GM12878 (cell line): ENCODE measurements around the gene RPL37. TPM values are rescaled to one million over a fixed set of nuclear protein-coding genes. Genes with fewer than 3 reads are reported as not detected.
A peak's percentile ranks its signal among the peaks of the same experiment; 100 is the strongest.

Experiments
- ATAC-seq: fragments of 200-7000 bp; cut with Tn5 transposase; 3 replicates; pipeline ENCODE4 v1.9.1; 2020; ENCODE audit warnings: mild to moderate bottlenecking, moderate library complexity
- BruUV-seq: library from RNA; stranded (reverse); fragments of 400-500 nt; replicated peaks from 2 replicates; lab custom pipeline; 2021; lab: Mats Ljungman, UMichigan
- CTCF ChIA-PET: fragments of 300-600 bp; sonication (Branson Sonifier 250); formaldehyde crosslinking; extraction: SDS; loops from one replicate; lab custom pipeline; 2021; ENCODE audit warnings: inconsistent platforms; lab: Yijun Ruan, JAX
- POLR2A ChIA-PET: fragments of 350-600 bp; formaldehyde crosslinking; extraction: SDS; loops from one replicate; lab custom pipeline; 2021; ENCODE audit warnings: inconsistent platforms; lab: Charles Lee
- RAD21 ChIA-PET: fragments of 300-600 bp; sonication (Branson Sonifier 250); formaldehyde crosslinking; loops from one replicate; lab custom pipeline; 2023; ENCODE audit warnings: antibody characterized with exemption; ENCODE audit not compliant: unreplicated experiment; lab: Charles Lee
- SMC1A ChIA-PET: fragments of 300-600 bp; sonication (Branson Sonifier 250); formaldehyde crosslinking; loops from one replicate; lab custom pipeline; 2023; ENCODE audit not compliant: unreplicated experiment, uncharacterized antibody; lab: Charles Lee
- DNase-seq: peaks from one replicate; pipeline ENCODE4 v3.0.0-alpha.2; 2011; ENCODE audit warnings: low read depth, low spot score
- FAIRE-seq: peaks from 3 replicates; lab custom pipeline; 2011; peaks lifted over from hg19 to GRCh38; lab: Jason Lieb, UNC
- H2AFZ ChIP-seq: 2 replicates; pipeline ENCODE4 v1.6.0; 2011; ENCODE audit warnings: low read depth, low read length, control low read depth; ENCODE audit not compliant: control insufficient read depth
- H3K27ac ChIP-seq: 2 replicates; pipeline ENCODE4 v1.5.1; 2011; ENCODE audit warnings: control low read depth; ENCODE audit not compliant: control insufficient read depth, insufficient read depth
- H3K27me3 ChIP-seq, 2 experiments: replicated peaks in 1 of 2; 2 replicates each; pipeline versions ENCODE4 v1.6.0 to v1.6.1; 2011; ENCODE audit warnings: low read length in 1 of 2; ENCODE audit not compliant: control insufficient read depth in 2 of 2, insufficient read depth in 2 of 2
- H3K36me3 ChIP-seq, 2 experiments: 2 replicates each; pipeline ENCODE4 v1.5.1; 2011; ENCODE audit warnings: low read length in 1 of 2; ENCODE audit not compliant: control insufficient read depth in 2 of 2, insufficient read depth in 2 of 2
- H3K4me1 ChIP-seq: 2 replicates; pipeline ENCODE4 v1.6.1; 2011; ENCODE audit warnings: mild to moderate bottlenecking, low read length, moderate library complexity, mixed read lengths; ENCODE audit not compliant: control insufficient read depth, insufficient read depth
- H3K4me2 ChIP-seq: 2 replicates; pipeline ENCODE4 v1.6.0; 2011; ENCODE audit warnings: control low read depth; ENCODE audit not compliant: control insufficient read depth, insufficient read depth
- H3K4me3 ChIP-seq: fragments of 200-600 bp; sonication (generic); 2 replicates; pipeline ENCODE4 v1.5.1; 2016
- H3K79me2 ChIP-seq: 2 replicates; pipeline ENCODE4 v1.6.0; 2011; ENCODE audit warnings: low read length; ENCODE audit not compliant: control insufficient read depth, insufficient read depth
- H3K9ac ChIP-seq: 2 replicates; pipeline ENCODE4 v1.8.0; 2011; ENCODE audit warnings: low read length, control low read depth, mixed read lengths; ENCODE audit not compliant: control insufficient read depth, insufficient read depth
- H3K9me3 ChIP-seq: replicated peaks from 3 replicates; pipeline ENCODE4 v1.5.1; 2011; ENCODE audit warnings: mild to moderate bottlenecking, low read length; ENCODE audit not compliant: control insufficient read depth, insufficient read depth
- H4K20me1 ChIP-seq: 2 replicates; pipeline ENCODE4 v1.6.0; 2011; ENCODE audit not compliant: control insufficient read depth, insufficient read depth
- BCL11A ChIP-seq: IDR thresholded peaks from 2 replicates; pipeline ENCODE4 v1.6.1; 2011; ENCODE audit warnings: low read depth, low read length
- CHD4 ChIP-seq: fragments of 200-600 bp; sonication (generic); IDR thresholded peaks from 2 replicates; pipeline ENCODE4 v1.6.1; 2016; ENCODE audit warnings: mild to moderate bottlenecking
- E2F8 ChIP-seq: fragments of 450-650 bp; IDR thresholded peaks from 2 replicates; pipeline ENCODE4 v1.6.1; 2018; ENCODE audit warnings: mild to moderate bottlenecking, low read depth, moderate library complexity; ENCODE audit not compliant: partially characterized antibody
- EED ChIP-seq: sonication (generic); IDR thresholded peaks from 2 replicates; pipeline ENCODE4 v1.6.1; 2016; ENCODE audit warnings: antibody characterized with exemption, low read depth
- ESRRA ChIP-seq: IDR thresholded peaks from 2 replicates; pipeline ENCODE4 v1.6.1; 2012; ENCODE audit warnings: mild to moderate bottlenecking, low read length, improper control_type of control experiment
- ETV6 ChIP-seq, 2 experiments: fragments of 450-650 bp in 1 of 2; IDR thresholded peaks in 1 of 2; conservative IDR thresholded peaks in 1 of 2; 2 replicates each; pipeline ENCODE4 v1.6.1; 2014; ENCODE audit warnings: antibody characterized with exemption in 1 of 2, borderline replicate concordance in 1 of 2, low read depth in 1 of 2, mild to moderate bottlenecking in 1 of 2, moderate library complexity in 1 of 2
- IKZF1 ChIP-seq: fragments of 450-650 bp; conservative IDR thresholded peaks from 2 replicates; pipeline ENCODE4 v1.6.1; 2017; ENCODE audit warnings: antibody characterized with exemption, mild to moderate bottlenecking
- KDM1A ChIP-seq: fragments of 200-600 bp; sonication (generic); IDR thresholded peaks from 2 replicates; pipeline ENCODE4 v1.6.1; 2016; ENCODE audit warnings: borderline replicate concordance
- MTA3 ChIP-seq: IDR thresholded peaks from 2 replicates; pipeline ENCODE4 v1.6.1; 2012; ENCODE audit warnings: low read length, inconsistent platforms, borderline replicate concordance
- NFYA ChIP-seq: IDR thresholded peaks from 2 replicates; pipeline ENCODE4 v1.6.1; 2011; ENCODE audit warnings: low read depth, mild to moderate bottlenecking, low read length, improper control_type of control experiment, borderline replicate concordance
- NFYB ChIP-seq: IDR thresholded peaks from 2 replicates; pipeline ENCODE4 v1.6.1; 2011; ENCODE audit warnings: low read depth, mild to moderate bottlenecking, low read length, improper control_type of control experiment, moderate library complexity; ENCODE audit not compliant: insufficient read depth
- NR2C2 ChIP-seq: IDR thresholded peaks from 2 replicates; pipeline ENCODE4 v1.6.1; 2011; ENCODE audit warnings: borderline replicate concordance, low read depth; ENCODE audit not compliant: control insufficient read depth, insufficient read length
- PAX5 ChIP-seq: IDR thresholded peaks from 2 replicates; pipeline ENCODE4 v1.6.1; 2011; ENCODE audit warnings: low read depth, low read length, borderline replicate concordance
- RAD21 ChIP-seq: IDR thresholded peaks from 2 replicates; pipeline ENCODE4 v1.6.1; 2011; ENCODE audit warnings: mild to moderate bottlenecking, low read depth, low read length, moderate library complexity; ENCODE audit not compliant: insufficient read depth
- SKIL ChIP-seq: fragments of 450-650 bp; IDR thresholded peaks from 2 replicates; pipeline ENCODE4 v1.6.1; 2017; ENCODE audit warnings: mild to moderate bottlenecking, low read depth, inconsistent platforms; ENCODE audit not compliant: poor library complexity, severe bottlenecking
- SMAD5 ChIP-seq: IDR thresholded peaks from 2 replicates; pipeline ENCODE4 v1.6.1; 2016; ENCODE audit warnings: antibody characterized with exemption, low read depth
- YBX1 ChIP-seq: fragments of 450-650 bp; IDR thresholded peaks from 2 replicates; pipeline ENCODE4 v1.6.1; 2016; ENCODE audit warnings: antibody characterized with exemption
- WGBS: methylation state at CpG from one replicate; pipeline ENCODE4 v1.1.6; 2016; ENCODE audit warnings: low lambda C conversion rate; ENCODE audit not compliant: insufficient replicate concordance, insufficient coverage; ENCODE audit errors: missing lambda C conversion rate; 5-methylcytosine and 5-hydroxymethylcytosine counted together
- in situ Hi-C: fragments of 300-500 bp; cut with MboI; formaldehyde crosslinking; loops from 9 replicates; pipeline ENCODE4 v1.14.3; 2018; ENCODE audit warnings: mixed read lengths
- intact Hi-C: fragments of 100-400 bp; cut with micrococcal nuclease; formaldehyde crosslinking; loops from one replicate; pipeline ENCODE4 v1.14.2; 2022; ENCODE audit not compliant: unreplicated experiment
- polyA plus RNA-seq, 11 experiments: library from polyadenylated mRNA; depleted of rRNA in 4 of 11; unstranded in 6 of 11; stranded (reverse) in 5 of 11; fragments of >200 nt; fragmentation: Nextera tagmentation in 4 of 11; fragmentation: Illumina TruSeq in 1 of 11; extraction: Ambion mirVana in 4 of 11; extraction: Trizol in 1 of 11; gene quantifications; 1 replicate in 1 of 11; 2 replicates in 10 of 11; pipeline versions ENCODE4 v1.2.1 to v1.2.3, GENCODE V29; 2011 to 2016; ENCODE audit warnings: inconsistent platforms in 2 of 11, missing spikeins in 2 of 11, low read depth in 1 of 11
- total RNA-seq, 4 experiments: library from RNA; depleted of rRNA in 3 of 4; stranded (reverse); fragments of >200 nt in 3 of 4; fragmentation: Illumina TruSeq in 1 of 4; extraction: Trizol in 1 of 4; gene quantifications; 2 replicates each; pipeline versions ENCODE4 v1.2.1 to v1.2.3, GENCODE V29; 2013 to 2021

RPL37 gene
- total and polyA plus RNA-seq, 10 of the 15 experiments (the other 5 are each of a cell fraction or from before 2014, with no cell fraction given): 1,697 to 6,216 (median 3,013) TPM

GRCh38 chr5:40776658-40776977, 58.4 kb downstream of the RPL37 start:
- no peak for TF ChIP-seq EED
- no peak for TF ChIP-seq MTA3
- no peak for TF ChIP-seq ETV6 (conservative IDR thresholded peaks at IDR 0.05 in 1 of 2, IDR thresholded peaks at IDR 0.05 in 1 of 2; ENCODE audit: borderline replicate concordance in 1 of 2, low read depth in 1 of 2)
- TF ChIP-seq KDM1A: no peak
- TF ChIP-seq SMAD5: no peak
- no peak for TF ChIP-seq SKIL
- no peak for TF ChIP-seq NR2C2
- no peak for TF ChIP-seq BCL11A
- TF ChIP-seq YBX1: no peak
- no peak for TF ChIP-seq NFYA
- no peak for TF ChIP-seq PAX5
- TF ChIP-seq RAD21: no peak
- no peak for TF ChIP-seq CHD4
- no peak for TF ChIP-seq E2F8
- no peak for TF ChIP-seq NFYB
- no peak for TF ChIP-seq ESRRA
- TF ChIP-seq IKZF1: no peak
- WGBS: 50% methylated on average over 1 of the region's 1 CpG
- H3K4me1 ChIP-seq: no peaks in the 10 kb centered on the region; the same call in 1 of the 2 replicates
- no peak; the same call in 2 of the 3 replicates for ATAC-seq
- intact Hi-C loops (no loop called here), in situ Hi-C loops (no loop called here)
- ChIA-PET SMC1A (interaction anchor here (1.2 to 1.4 kb wide), 2 partner anchors 17 to 56 kb away, joined by 3 to 5 read pairs; no protein-coding TSS in a partner anchor), RAD21 (no interaction called here), POLR2A (no interaction called here), CTCF (interaction anchor here (1.0 kb wide), 1 partner anchor 12 kb away, joined by 3 read pairs; no protein-coding TSS in a partner anchor)
- H3K27ac ChIP-seq: no peak overlapping the region
- no peak for FAIRE-seq
- no peak overlapping the region for H3K4me2 ChIP-seq
- BruUV-seq: TSS peak; percentile 12
- H3K9ac ChIP-seq: no peak overlapping the region
- H3K9me3 ChIP-seq: no peaks in the 10 kb centered on the region
- H4K20me1 ChIP-seq: no peaks in the 10 kb centered on the region
- no peak overlapping the region for H3K4me3 ChIP-seq
- H3K79me2 ChIP-seq: peaks cover 12% of the 10 kb centered on the region
- H2AFZ ChIP-seq: no peak overlapping the region
- DNase-seq: no peak
- H3K36me3 ChIP-seq: peaks cover 0 to 1% of the 10 kb centered on the region in 2 experiments; a peak in 2 of 4 replicates
- H3K27me3 ChIP-seq: no peaks in the 10 kb centered on the region
